GM12801 (cell line): ENCODE results near the gene WDR73.

Experiments
- TF ChIP-seq, protein P1 (sequence below): IDR thresholded peaks from one replicate; pipeline ENCODE4 v1.5.1; 2011; ENCODE audit warnings: control low read depth; ENCODE audit not compliant: insufficient read length; ENCODE audit errors: extremely low read depth

WDR73 gene

DNA sequence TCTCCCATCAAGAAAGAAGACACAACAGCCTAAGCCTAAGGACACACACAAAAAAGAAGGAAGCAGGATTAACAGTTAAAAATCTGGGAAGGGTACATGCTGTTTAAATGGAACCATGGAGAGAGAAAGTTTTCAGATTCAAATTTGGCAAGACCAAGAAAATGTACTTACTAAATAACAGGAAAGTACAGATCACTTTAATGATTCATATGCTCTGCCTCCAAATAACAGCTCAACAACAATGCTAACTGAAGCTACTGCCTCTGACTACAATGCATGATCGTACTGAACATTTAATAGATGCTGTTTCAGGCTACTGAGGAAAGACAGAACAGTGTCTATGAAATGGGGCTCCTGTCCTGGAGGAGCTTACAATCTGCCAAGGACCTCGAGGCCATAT lies 12.3 kb upstream of the WDR73 start:
- TF ChIP-seq, protein P1, sequence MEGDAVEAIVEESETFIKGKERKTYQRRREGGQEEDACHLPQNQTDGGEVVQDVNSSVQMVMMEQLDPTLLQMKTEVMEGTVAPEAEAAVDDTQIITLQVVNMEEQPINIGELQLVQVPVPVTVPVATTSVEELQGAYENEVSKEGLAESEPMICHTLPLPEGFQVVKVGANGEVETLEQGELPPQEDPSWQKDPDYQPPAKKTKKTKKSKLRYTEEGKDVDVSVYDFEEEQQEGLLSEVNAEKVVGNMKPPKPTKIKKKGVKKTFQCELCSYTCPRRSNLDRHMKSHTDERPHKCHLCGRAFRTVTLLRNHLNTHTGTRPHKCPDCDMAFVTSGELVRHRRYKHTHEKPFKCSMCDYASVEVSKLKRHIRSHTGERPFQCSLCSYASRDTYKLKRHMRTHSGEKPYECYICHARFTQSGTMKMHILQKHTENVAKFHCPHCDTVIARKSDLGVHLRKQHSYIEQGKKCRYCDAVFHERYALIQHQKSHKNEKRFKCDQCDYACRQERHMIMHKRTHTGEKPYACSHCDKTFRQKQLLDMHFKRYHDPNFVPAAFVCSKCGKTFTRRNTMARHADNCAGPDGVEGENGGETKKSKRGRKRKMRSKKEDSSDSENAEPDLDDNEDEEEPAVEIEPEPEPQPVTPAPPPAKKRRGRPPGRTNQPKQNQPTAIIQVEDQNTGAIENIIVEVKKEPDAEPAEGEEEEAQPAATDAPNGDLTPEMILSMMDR: no peak

DNA sequence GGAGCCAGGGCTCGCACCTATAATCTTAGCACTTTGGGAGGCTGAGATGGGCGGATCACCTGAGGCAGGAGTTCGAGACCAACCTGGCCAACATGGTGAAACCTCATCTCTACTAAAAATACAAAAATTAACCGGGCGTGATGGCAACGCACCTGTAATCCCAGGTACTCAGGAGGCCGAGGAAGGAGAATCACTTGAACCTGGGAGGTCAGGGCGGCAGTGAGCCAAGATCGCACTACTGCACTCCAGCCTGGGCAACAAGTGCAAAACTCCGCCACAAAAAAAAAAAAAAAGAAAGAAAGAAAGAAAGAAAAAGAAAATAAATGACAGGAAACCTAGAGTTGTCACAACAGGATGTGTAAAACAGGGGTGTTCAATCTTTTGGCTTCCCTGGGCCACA lies 6.9 kb upstream of the WDR73 start:
- TF ChIP-seq, protein P1: no peak

DNA sequence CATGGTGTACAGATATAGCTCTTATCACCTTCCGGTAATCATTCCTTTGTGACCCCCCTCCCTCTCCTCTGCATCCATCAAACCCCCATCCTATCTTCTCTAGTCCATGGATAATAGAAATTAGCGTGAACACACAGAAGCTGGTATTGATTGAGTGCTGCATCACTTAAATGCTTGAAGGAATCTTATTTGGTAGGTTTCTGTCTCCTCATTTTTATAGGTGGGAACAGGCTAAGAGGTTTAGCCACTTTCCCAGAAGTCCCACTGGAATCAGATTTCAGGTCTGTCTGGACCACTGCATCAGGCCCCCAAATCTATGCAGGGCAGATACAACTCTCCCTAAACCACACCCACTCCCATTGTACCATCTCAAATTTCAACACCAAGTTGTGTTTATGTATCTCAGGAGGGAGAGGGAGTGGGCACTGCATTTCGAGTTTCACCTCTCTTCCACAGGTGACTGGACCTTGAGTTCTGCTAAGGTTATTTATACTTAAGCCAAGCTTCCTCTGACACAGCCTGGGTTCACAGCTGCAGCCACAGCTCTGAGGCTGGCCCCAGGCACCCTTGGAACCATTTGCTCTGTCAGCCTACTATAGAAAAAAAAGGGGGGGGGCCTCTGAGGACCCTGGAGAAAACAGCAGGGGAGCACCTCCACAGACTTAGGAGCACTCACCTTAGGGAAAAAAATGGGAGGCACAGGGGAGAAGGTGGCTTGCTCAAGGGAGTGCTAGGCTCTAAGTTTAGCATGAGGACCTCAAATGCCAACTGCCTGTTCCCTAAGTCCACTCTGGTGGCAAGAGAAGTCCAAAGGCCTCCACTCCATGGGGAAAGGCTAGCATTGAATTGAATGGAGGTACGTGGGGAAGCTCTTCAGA lies 6.1 kb upstream of the WDR73 start:
- TF ChIP-seq, protein P1: no peak

DNA sequence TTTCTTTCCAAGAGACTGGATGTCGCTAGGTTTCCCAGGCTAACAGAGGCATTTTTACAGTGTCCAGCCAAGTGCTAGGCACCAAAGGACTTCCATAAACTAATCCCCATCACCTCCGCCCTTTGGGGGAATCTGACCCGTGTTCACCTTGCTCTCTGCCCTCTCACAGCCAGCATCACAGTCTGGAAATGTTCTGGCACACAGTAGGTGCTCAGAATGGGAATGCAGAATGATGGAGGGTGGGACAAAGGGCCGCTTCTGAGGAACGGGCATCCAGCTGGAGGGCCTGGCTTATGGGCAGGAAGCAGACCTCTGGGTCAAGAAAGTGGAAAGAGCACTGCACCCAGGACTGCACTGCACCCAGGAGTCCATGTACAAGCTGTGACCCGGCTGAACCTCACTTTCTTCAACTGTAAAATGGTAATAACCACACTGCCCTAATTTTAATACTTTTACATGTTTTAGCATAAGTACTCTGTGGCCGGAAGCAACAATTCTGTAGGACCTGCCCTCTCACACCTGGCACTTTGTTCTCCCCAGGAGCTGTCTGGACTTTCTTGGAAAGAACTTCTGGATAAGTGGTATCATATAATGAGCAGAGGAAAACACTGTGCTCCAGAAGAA lies 4.8 kb upstream of the WDR73 start:
- TF ChIP-seq, protein P1: no peak

DNA sequence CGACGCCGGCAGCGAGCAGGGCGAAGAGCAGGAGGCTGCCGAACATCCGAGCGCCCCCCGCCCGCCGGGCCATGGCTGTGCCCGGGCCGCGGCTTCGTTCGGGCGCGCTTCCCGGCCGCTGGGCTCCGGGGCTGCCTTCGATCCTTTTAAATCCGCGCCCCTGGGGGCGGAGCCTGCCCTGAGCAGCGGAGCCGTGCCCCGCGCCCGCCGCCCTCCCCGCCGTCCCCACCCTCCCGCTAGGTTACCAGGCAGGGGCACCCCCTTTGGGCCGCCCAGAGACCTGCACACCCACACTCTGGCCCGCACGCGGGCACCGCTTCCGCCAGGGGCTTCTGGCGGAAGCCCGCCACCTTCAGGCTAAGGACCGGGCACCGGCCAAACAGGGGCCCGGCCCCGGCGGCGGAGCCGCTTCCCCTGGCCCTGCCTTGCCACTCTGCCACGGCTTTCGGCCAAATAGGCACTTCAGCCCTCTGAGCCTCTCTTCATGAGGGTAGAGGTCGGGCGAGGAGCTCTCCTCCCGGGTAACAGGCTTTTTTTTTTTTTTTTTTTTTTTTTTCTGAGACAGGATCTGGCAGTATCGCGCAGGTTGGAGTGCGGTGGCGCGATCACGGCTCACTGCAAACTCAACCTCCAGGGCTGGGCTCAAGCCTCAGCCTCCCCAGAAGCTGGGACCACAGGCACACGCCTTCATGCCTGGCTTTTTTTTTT lies 4.2 kb upstream of the WDR73 start, which contains the start of gene NMB:
Gene NMB, minus strand, starts transcription at position 120 of the 708 bp plus-strand sequence. Its CDS starts 47 bp downstream, at position 73.
- TF ChIP-seq, protein P1: no peak

DNA sequence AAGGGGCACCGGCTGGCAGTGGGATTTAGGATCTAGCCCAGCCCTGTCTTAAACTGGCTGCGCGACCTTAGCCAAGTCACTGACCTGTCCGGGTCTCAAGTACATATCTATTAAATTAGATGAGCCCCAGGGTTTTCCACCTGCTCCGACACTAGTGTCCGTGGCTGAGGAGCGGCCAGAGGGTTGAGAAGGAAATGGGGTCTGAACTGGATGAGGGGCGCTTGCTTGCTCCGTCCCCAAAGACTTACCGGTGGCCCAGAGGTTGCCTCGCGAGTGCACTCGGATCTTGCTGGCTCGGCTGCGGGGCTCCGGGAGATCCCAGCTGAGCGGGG lies 3.6 kb upstream of the WDR73 start:
- TF ChIP-seq, protein P1: no peak

DNA sequence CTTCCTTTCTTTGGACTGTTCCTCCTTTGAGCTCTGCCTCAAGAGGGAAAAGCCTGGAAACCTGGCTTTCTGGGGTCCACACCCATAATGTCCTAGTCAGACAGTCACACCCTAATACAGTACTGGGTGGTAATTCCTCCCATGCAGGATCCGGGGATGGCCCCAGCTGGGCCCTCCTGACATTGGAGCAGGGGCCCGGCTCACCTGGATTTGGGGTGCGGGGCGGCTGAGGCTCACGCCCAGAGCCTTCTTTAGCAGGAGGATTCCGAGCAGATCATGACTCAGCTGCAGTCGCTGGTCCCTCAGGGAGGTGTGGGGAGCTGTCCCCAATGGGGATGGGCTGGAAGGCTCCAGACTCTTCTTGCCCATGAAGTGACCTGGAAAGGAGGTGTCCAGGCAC lies 2.9 kb upstream of the WDR73 start:
- TF ChIP-seq, protein P1: no peak
